ENCODE data around the gene VAV2.

Gene VAV2

GRCh38 chr9:133791069-133791468, 201.1 kb downstream of the VAV2 start:
- DNase-seq, result no peak

DNA sequence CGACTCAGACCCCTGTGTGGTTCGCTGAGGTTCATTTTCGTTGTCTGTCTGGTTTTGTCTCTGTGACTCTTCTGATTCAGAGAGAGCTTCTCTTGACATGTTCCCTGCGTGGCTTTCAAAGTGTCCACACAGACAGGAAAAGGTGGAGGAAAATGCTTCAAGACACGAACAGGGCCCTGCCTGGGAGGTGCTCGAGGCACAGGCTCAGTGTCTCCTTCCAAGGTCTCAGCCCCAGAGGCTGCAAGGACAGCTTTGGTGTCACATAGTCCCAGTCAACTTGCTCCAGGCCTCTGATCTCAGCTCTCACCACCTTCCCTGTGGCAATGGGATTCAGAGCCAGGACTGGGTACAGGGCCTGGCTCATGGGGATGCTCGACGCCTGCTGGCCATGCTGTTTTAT, 202.3 kb downstream of the VAV2 start:
- no peak for DNase-seq

DNA sequence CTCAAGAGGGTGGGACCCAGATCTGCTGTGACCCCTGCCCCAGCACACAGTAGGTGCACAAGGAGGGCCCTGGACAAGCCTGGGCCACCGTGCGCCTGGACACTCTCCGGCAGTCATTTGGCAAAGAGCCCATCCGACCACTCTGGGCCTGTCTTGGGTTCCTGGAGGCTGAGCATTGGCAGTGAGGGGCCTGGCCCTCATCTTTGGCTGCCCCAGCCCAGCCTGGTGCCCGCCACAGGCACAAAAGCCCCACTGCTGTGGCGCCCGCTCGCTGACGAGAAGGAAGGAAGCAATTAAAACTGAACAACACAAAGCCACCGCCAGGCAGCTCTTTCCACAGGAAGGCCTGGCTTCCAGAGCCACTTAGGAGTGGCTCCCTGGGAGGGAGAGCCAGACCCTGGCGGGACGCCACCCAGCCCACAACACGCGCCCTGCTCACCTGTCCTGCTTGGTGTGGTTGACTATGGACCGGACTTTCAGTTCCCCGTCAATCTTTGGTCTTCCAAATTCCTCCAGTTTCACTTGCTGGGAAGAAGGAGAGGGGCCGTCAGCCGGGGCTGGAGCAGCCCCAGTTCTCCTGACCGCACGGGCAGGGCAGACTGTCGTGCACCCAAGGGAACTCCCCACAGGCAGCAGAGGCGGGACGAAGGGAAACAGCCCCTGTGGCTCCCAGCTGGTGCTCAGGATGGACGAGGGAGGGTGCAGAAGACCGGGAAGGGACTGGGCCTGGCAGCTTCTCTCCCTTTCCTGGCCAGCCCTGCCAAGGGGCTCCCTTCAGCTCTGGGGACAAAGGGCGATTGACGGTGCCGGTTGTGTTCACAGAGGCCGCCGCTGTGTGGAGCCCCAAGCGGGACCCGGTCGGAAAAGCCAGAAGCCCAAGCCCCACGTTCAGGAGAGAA, 203.1 kb downstream of the VAV2 start:
- DNase-seq, result no peak

GRCh38 chr9:133788045-133788818, 203.9 kb downstream of the VAV2 start:
- DNase-seq, result no peak

- no peak for DNase-seq
Observed at GRCh38 chr9:133787754-133788025, 204.4 kb downstream of the VAV2 start.

- DNase-seq, result no peak
Observed at GRCh38 chr9:133786907-133787753, 205.0 kb downstream of the VAV2 start.

DNA sequence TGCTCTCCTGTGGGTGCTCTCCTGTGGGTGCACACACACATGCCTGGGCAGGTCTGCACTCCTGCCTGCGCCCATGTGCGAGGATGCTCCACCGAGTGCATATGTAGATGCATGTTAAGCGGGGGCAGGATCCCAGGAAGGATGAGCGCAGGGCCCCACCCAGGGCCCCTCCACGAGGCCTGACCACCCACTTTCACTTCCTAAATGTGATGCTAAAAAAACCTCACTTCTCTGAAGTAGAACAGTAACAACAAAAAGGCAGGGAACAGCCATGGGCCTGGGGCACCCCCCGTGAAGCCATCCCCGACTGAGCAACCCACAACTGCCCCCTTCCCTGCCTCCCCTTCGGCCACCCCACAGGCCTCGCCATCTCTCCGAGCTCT, 205.8 kb downstream of the VAV2 start:
- DNase-seq, result no peak

- DNase-seq, result no peak
Observed at GRCh38 chr9:133785753-133786370, 206.3 kb downstream of the VAV2 start.

DNA sequence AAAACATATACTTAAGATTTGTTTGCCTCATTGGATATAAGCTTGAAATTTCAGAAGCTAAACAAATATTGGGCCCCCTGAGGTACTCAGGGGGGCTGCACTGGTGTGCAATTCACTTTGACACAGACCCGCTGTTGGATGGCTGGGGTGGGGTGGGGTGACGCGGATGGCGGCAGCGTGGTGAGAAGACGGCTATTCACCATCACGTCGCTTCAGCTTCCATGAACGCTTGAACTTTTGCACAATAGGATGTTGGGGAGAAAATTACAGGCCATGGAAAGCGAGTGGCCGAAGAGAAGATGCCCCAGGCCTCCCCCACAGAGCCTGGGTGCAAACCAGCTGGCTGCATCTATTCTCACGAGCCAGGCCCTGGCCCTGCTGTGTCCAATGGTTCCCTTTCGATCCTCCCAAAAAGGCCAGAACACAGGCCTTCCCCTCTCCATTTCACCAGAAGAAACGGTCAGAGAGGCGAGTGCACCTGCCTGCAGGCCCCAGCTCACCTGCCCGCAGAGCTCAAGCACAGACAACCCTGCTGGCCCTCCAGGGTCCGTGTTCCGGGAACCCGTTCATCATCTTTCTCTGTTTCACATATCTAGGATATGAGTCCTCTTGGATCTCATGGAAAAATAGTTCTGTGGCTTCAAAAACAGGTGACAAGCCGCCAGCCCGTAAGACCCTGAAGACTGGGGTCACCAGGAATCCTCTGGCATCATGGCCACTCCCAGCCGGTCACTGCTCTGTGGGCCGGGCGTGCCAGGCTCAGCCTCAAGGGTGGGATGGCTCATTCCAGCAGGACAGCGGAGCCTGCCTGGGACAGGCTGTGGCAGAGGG, 207.2 kb downstream of the VAV2 start:
- DNase-seq, result no peak

DNA sequence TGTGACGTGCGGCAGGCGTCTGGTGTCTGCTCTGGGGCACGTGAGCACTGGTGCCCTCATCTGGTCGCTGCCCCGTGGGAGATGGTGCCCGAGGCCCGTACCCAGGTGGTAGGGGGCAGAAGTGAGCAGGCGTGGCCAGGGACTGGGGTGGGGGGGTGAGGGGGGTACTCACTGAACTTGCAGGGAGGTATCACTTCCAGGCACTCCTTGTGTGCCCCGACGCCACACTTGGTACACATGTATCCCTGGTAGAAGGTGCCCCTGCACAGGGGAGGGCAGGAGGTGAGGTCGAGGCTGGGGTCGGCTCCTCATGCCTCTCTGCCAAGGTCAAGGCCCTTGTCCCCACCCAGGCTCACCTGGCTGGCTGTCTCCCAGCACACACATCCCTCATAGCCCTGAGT, 208.8 kb downstream of the VAV2 start:
- no peak for DNase-seq

GRCh38 chr9:133782157-133783130, 209.7 kb downstream of the VAV2 start:
- no peak for DNase-seq

- no peak for DNase-seq
Observed at GRCh38 chr9:133781828-133782135, 210.3 kb downstream of the VAV2 start.

DNA sequence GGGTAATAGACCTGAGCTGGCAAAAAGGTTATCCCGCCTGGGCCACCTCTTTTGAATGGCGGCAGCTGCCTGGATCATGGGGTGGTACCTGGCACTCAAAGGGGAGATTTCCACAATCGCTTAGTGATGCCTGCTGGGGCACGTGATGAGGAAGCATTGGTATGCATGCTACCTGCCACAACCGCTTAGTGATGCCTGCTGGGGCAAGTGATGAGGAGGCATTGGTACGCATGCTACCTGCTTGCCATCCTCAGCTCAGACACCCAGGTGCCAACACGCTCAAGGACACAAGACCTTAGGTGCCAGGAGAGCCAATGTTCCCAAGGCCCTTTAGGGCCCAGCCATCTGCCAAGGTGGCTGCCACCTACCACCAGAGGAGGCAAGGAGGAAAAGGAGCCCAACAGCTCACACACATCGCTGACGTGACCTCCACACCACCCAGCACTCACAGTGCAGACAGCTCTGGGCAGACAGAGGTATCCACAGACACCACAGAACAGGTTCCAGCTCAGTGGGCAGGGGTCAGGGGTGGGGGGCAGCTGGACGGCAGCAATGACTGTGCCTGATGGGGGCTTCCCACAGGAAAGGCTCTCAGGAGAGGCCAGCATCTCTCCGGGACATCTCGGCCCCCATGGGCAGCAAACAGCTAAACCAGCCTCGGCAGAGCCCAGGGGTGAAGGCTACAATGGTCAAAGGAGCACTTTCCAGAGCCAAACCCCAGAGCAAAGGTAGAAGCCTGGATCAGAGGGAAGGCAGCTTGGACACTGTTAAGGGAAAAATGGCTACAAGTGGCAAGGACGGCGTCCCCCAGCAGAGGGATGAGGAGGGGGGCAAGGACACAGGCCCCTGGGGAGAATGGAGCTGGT, 210.9 kb downstream of the VAV2 start:
- DNase-seq, result no peak

GRCh38 chr9:133780404-133780945, 211.6 kb downstream of the VAV2 start:
- DNase-seq, result no peak

DNA sequence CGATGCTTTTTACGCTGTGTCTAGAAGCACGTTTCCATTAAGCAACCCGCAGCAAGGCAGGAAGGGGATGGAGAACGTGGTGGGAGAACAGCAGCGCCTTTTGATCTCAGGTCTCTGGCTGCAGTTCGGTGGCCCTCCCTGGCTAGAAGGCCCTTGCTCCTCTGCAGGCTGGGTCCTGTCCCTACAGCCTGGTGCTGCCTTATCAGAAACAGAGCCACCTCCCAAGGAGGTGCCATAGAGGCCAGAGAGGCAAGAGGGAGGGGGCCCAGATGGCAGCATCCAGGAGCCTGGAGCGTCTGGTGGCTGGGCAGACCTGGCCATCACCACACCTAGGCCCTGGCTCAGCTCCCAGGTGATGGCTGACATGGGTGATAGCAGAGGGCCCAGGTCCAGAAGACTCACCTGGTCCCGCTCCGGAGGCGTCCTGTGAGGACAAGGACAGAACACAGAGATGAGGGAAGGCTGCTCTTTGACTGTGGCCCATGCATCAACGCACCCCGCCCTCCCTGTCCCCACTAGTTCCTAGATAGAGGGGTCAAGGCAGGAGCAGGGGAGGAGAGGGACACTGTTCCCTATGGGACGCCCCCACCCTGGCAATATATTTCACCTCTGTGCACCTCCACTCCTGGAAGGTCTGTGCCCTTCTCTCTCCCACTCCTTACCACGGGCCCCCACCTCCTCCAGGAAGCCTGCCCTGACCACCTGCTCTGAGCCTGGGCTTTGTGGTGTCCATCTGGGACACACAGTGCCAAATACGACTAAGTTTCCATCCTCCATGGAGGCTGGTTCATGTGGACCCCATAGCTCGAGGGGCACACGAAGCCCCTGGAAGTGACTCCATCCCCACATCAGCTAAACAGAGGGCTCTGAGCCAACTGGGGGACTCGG, 212.4 kb downstream of the VAV2 start:
- DNase-seq, result no peak

- no peak for DNase-seq
Observed at GRCh38 chr9:133779081-133779480, 213.0 kb downstream of the VAV2 start.

GRCh38 chr9:133778336-133779013, 213.6 kb downstream of the VAV2 start:
- DNase-seq, result no peak

DNA sequence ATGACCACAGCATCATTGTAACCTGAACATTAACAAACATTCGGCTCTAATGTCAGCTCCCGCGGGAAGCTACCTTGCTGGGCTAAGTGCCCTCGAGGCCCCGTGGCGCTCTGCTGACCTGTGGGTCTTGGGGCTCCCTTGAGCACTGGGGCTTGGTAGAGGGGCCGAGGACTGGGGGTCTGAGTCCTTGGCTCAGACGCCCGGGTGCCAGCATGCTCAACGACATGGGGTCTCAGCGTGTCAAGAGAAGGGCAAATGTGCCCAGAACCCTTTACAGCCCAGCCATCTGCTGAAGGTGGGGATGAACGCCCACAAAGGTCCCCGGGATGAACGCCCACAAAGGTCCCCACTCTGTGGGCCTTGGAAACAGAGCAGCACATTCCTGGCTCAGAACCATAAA, 214.3 kb downstream of the VAV2 start:
- DNase-seq, result no peak
